NK-92 treated with Interleukin-12 subunit alpha and Interleukin-12 subunit beta, amount 100 ng/mL, for 24 hours (cell line): ENCODE data around the gene LTC4S.
"Not testable (repeated sequence)": the region's sequence is repeated elsewhere in the genome, so short reads cannot be mapped to it uniquely, and the experiment has no call there.

Experiments used
- DNase-seq: peaks from one replicate; lab custom pipeline; 2025; lab: John Stamatoyannopoulos, UW

Gene LTC4S

GRCh38 chr5:179793468-179794139, at the start of gene LTC4S:
Gene LTC4S, plus strand, starts transcription at chr5:179793986. Its CDS starts 95 bp downstream, at chr5:179794081.
- peak; percentile 17 for DNase-seq

DNA sequence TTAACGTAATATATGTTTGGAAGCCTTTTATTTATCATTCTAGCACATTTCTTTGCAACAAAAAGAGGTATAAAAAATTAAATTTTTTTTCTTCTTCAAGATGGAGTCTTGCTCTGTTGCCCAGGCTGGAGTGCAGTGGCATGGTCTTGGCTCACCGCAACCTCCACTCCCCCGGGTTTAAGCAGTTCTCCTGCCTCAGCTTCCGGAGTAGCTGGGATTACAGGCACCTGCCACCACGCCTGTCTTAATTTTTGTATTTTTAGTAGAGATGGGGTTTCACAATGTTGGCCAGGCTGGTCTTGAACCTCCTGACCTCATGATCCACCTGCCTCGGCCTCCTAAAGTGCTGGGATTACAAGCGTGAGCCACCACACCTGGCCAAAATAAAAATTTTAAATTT, 49.7 kb upstream of the LTC4S start:
- DNase-seq: not testable (repeated sequence)

DNA sequence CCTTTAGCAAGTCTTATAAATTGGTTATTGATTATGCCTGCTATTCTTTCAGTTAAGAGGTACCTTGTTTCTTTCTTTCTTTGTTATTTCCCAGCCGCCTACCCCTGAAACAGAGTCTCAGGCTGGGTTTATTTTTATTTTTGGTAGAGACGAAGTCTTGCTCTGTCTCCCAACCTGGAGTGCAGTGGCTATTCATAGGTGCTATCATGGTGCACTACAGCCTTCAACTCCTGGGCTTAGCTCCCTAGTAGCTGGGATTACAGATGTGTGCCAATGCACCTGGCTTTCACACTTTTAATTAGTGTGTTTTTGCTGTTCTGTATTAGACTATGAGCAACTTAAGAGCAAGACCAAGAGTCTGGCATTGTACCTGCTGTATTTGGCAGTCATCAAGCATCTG, 46.9 kb upstream of the LTC4S start:
- DNase-seq: no peak

- no peak for DNase-seq
Observed at GRCh38 chr5:179747811-179748210, 46.0 kb upstream of the LTC4S start.

- no peak for DNase-seq
Observed at GRCh38 chr5:179749857-179750508, 43.8 kb upstream of the LTC4S start.

DNA sequence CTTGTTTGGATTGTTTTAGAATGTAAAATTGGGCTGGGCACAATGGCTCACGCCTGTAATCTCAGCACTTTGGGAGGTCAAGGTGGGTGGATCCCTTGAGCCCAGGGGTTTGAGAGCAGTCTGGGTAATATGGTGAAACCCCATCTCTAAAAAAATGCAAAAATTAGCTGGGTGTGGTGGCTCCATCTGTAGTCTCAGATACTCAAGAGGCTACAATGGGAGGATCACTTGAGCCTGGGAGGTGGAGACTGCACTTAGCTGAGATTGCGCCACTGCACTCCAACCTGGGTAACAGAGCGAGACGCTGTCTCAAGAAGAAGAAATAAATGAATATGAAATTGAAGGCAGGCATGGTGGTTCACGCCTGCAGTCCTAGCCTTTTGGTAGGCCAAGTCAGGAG, 39.8 kb upstream of the LTC4S start:
- no peak for DNase-seq

DNA sequence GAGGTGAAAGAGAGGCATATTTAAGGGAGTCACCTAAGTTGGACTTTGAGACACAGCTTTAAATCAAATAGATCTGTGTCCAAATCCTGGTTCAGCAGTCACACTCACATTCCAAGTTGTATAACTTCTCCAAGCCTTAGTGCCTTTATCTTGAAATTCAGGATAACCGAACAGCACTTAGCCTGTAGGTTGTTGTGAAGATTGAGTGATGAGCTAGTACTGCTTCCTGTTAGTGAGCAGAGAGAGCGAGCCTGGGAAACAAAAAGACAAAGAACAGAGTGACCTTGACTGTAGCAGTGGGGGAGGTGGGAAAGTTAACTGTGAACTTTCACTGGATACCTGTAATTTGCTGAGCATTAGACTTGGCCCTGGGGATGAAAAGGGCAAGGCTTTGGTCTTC, 38.8 kb upstream of the LTC4S start:
- no peak for DNase-seq

- DNase-seq: no peak
Observed at GRCh38 chr5:179758955-179759354, 34.8 kb upstream of the LTC4S start.

DNA sequence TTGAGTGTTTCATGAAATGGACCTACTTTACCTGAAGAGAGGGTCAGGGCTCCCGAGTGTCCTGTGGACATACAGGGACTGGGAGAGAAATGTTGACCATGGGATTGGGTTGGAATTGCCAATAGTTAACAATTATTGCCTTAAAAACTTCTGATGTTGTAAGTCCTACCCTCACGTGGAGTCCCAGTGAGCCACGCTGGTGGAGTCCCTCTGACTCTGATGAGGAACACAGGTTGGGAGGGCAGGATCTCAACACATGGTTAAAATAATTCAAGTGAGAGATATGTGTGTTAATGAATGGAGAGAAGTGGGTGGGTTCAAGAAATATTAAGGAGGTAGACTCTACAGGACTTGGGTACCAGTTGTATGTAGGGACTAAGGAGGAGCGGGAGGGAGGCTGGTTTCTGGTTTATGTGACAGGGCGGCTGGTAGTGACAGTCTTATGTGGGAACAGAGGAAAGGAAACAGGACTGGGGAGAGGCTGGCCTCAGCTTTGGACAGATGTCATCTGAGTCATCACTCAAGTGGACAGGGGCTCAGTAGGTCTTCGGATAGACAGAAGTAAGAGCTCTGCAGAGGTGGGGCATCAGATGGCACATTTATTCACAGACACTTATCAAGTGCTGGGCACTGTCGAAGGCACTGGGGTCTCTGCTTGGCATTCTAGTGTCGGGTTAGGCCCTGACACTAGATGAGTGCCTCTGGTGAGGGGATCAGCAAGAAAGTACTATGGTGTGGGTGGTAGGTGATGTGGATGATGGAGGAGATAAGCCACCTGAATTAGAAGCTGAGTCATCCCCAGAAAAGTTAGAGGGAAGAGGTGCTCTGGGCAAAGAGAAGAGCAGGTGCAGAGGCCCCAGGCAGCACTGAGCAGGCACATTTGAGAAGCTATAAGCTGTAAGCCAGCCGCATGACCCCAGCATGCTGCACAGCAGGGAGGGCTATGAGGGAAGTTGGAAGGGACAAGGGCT, 33.9 kb upstream of the LTC4S start:
- no peak for DNase-seq

DNA sequence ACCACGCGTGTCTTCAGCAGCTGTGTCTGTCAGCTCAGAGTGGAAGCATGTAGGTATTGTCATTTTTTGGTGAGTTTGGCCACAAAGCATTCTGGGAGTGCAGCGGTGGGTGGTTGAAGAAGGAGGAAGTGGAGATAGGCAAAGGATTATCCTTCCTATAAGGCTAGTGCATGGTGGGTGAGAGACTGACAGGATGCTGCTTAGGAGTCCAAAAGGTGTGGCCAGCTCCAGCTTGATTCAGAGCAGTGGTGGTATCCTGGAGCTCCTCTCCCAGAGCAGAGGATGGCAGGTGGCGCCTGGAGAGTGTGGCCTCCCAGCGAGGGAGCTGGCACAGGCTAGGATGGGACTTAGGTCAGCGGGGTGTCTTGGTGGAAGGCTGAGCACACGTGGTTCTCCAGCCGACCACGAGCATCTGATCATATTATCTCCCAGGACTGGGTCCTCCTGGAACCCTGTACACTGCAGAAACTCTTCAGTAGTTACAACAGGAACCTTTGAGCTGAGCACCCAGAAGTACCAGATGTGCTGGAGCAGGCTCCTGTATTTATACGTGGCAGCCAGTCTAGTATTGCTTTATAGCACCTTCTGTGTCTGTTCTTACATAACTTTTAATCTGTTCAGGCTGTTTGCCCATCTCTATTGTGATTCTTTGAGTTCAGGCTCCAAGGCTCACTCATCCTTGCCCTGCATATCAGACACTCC, 31.6 kb upstream of the LTC4S start:
- DNase-seq: no peak

GRCh38 chr5:179762781-179763176, 31.0 kb upstream of the LTC4S start:
- no peak for DNase-seq

GRCh38 chr5:179763215-179763945, 30.4 kb upstream of the LTC4S start:
- peak; percentile 13 for DNase-seq

GRCh38 chr5:179764056-179764455, 29.7 kb upstream of the LTC4S start:
- DNase-seq: no peak

- DNase-seq: no peak
Observed at GRCh38 chr5:179765400-179765799, 28.4 kb upstream of the LTC4S start.

- no peak for DNase-seq
Observed at GRCh38 chr5:179766021-179766725, 27.6 kb upstream of the LTC4S start.

- no peak for DNase-seq
Observed at GRCh38 chr5:179766726-179767455, 26.9 kb upstream of the LTC4S start.

DNA sequence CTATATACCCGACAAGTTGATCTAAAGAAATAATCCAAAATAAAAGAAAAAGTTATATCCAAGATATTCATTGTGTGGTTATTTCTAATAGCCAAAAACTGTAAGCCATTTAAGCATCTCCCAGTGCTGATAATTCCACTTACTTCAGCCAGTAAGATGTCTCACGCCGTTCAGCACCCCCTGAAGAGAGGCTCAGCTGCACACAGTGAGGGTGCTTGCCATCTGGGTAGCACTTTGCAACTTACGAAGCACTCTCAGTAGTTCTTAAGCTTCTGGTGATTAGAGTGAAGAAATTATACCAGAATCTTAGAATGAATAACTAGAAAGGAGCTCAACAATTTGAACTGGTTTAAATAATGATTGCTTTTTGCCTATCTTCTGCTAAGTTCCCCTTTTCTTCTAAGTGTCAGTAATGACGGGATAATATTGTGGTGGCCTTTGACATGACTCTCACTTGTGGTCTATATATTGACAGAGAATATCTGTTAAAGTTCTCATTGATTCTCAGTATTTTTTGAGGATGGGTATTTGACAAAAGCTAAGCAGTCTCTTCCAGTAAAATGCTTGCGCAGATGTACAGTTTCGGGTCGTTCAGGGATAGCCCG, 26.2 kb upstream of the LTC4S start:
- DNase-seq: no peak

GRCh38 chr5:179768326-179769085, 25.3 kb upstream of the LTC4S start:
- peak; percentile 40 for DNase-seq

DNA sequence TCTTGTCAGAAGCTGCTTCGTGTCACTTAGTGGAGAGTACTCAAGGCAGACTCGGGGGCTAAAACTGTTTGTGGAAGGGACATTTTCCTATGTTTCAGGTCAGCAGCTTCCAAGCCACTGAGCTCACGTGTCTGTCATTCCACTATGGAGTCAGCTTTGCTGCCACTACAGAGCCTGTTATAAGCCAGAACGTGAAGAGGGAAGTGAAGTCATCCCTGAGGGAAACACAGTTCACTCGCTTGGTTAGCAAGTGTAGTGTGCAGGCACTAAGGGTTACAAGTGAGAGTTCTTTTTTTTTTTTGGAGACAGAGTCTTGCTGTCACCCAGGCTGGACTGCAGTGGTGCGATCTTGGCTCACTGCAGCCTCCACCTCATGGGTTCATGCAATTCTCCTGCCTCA, 24.5 kb upstream of the LTC4S start:
- no peak for DNase-seq
